NK-92 (cell line): ENCODE measurements around the gene TEKT2.

Source experiments
- DNase-seq: peaks from one replicate; lab custom pipeline; 2025; ENCODE audit not compliant: unreplicated experiment; lab: John Stamatoyannopoulos, UW

TEKT2 gene, protein sequence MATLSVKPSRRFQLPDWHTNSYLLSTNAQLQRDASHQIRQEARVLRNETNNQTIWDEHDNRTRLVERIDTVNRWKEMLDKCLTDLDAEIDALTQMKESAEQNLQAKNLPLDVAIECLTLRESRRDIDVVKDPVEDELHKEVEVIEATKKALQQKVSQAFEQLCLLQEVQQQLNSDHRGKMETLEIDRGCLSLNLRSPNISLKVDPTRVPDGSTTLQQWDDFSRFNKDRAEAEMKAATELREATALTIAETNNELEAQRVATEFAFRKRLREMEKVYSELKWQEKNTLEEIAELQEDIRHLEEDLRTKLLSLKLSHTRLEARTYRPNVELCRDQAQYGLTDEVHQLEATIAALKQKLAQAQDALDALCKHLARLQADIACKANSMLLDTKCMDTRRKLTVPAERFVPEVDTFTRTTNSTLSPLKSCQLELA

DNA sequence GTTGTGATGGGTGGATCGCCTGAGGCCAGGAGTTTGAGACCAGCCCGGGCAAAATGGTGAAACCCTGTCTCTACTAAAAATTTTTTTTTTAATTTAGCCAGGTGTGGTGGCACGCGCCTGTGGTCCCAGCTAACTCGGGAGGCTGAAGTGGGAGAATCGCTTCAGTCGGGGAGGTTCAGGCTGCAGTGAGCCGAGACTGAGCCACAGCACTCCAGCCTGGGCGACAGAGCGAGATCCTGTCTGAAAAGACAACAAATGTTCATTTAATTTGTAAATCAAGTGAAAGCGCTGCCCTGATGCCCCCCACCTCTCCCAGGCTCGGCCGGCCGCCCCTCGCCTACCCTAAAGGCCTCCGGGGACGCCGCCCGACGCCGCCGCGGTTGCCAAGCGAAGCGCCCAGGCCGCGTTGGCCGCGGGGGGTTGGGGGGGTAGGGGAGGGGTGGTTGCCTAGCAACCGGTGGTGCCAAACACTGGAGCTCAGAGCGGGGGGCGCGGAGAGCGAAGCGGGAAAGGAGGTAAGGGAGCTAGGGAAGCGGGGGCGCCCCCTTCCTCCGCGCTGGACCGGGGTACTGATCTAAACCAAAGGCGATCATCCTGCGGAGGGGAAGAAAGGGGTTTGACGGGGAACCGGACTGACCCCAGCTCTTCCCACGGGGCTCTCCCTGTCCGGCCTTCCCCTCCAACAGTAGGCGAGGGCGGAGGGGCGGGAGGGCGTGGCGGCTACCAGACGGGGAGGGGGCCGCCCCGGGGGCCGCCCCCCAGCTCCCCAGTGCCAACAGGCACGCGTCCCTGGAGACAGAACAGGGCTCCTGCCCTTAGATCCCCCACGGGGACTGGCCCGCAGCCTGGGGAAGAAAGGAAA lies at the start of gene TEKT2:
Gene TEKT2, plus strand, starts transcription at position 460 of the 862 bp plus-strand sequence. CDS start 828 bp downstream, outside the sequence.
- no peak for DNase-seq

DNA sequence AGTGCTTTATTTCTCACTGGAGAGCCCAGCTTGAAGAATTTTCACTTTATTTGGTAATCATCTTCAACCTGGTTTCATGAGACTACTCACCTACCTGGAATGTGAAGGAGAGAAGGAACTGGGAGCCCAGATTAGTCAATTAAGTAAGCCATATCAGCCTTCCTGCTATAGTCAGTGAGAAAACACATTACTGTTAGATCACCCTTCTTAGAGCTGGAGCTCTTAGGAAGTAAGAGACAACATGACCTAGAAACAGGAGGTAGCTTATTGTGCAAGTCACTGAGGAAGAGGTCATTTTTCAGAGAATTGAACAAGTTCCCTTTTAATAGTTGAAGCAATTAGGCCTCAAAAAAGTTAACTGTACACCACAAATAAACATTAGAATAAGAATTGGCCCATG lies 49.2 kb upstream of the TEKT2 start:
- no peak for DNase-seq

DNA sequence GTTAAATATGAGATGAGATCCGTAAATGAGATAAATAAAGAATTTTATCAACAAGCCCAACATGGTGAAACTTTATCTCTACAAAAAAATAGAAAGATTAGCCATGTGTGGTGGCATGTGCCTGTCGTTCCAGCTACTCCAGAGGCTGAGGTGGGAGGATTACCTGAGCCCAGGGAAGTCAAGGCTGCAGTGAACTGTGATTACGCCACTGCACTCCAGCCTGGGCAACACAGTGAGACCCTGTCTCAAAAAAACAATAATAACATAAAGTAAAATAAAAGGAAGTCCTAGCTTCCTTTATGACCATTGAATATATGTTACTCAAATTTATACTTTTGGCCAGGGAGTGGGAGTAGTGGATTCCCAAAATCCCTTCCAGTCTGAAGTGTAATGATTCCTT lies 48.7 kb upstream of the TEKT2 start:
- no peak for DNase-seq

DNA sequence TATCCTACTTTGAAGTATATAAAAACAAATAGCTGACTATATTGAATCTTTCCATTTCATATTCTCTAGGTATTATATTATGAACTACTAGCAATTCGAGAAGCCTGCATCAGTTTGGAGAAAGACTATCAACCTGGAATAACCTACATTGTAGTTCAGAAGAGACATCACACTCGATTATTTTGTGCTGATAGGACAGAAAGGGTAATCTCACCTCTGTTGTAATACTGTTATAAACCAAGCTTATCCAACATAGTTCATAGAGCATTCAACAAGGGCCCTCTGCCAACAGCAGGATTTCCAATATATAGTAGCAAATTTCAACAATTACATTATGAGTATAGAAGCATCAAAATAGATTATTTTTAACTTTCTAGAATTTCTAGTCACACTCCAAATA lies 43.7 kb upstream of the TEKT2 start:
- no peak for DNase-seq

DNA sequence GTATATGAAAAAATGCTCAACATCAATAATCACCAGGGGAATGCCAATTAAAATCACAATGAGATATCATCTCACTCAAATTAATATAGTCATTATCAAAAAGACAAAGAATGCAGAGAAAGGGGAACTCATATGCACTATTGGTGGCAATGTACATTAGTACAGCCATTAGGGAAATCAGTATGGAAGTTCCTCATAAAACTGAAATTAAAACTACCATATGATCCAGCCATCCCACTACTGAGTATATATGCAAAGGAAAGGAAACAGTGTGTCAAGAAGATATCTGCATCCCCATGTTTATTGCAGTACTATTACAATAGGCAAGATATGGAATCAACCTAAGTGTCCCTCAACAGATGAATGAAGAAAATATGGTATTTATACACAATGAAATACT lies 32.1 kb upstream of the TEKT2 start:
- DNase-seq = no peak

DNA sequence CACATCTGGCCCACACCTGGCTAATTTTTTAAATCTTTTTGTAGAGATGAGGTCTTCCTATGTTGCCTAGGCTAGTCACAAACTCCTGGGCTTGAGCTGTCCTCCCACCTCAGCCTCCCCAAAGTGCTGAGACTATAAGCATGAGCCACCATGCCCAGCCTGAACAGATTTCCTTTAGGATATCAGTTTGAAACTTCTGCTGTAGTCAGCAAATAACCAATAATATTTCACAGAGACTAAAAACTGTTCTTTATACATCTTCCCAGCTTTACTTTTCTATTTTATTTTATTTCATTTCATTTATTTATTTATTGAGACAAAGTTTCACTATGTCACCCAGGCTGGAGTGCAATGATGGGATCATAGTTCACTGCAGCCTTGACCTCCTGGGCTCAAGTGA lies 29.9 kb upstream of the TEKT2 start:
- DNase-seq = no peak

DNA sequence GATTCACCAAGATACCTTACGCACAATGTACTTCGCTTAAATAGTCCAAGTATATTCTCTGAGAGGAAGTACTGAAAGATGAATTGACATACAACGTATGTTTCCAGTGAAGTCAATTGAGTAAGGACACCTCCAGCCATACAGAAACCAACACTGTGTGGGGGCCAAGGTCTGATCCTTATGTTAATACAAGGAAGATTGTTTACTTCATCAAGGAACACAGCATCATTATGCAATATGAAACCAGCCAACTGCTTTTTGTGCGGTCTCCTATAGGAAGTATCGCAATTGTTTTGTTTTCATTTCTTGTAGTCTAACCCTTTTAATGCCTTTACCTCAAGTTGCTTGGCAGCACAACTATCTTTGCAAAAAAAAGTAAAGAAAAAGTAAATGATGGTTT lies 28.2 kb upstream of the TEKT2 start:
- DNase-seq = no peak

DNA sequence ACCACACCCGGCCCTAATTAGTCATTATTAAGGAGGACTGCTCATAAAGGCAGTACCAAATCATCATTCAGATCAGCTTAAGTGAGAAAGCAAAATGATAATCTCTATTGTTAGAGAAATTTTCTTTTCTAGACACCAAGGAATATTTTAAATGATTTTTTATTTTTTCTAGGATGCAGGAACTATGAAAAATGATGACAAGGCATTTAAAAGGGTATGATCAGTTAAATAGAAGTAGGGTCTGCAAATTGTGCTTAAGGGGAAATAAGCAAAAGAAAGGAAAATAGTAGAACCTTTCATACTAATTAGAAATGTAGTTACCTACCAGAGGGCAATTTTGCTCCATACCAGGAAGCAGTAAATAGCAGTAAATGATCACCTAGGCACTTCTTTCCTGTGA lies 21.6 kb upstream of the TEKT2 start:
- no peak for DNase-seq

DNA sequence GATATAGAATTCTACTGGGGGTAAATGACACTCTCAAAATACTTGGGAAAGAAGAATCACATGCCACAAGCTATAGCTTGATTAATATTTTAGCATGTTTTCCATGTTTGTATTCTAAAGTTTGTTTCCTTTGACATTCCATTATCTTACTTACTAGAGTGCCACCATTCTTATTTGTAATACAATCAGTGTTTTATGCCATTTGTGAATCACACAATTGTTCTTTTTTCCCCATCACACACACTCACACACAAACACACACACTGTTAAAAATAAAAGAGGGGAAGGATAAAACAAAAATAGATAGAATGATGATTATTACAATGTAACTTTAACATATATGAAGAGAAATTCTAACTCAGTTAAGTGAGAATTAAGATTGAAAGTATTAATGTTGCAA lies 16.0 kb upstream of the TEKT2 start:
- no peak for DNase-seq

DNA sequence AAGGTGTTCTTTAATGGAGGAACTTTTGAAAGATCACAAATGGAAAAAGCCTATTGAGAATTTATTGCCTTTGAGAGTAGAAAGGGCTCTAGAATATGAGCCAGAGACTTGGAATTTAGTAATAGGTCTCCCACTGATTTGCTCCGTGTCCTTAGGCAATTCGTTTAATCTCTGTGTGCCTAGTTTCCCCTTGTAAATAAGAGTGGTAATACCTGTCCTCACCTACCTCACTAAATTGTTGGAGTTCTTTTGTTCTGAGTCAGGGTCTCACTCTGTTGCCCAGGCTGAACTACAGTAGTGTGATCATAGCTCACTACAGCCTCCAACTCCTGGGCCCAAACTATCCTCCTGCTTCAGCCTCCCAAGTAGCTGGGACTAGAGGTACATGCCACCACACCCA lies 15.0 kb upstream of the TEKT2 start:
- no peak for DNase-seq

DNA sequence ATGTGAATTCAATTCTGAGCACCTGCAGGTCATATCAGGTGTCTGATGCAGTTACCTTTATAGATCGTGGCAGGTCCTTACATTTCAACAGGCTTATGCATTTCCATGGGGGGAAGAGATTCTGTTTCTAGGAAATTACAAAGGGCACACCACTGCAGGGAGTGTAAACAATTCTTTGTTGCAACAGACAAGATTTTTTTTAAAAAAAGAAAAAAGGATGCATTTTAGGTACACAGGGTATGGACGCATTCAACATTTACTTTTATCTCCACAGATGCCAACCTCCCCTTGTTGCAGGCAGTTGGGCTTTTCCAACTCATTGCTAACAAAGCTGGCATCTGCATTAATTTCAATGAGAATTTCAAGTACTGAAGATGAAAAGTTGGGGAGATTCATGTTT lies 13.5 kb upstream of the TEKT2 start:
- no peak for DNase-seq

DNA sequence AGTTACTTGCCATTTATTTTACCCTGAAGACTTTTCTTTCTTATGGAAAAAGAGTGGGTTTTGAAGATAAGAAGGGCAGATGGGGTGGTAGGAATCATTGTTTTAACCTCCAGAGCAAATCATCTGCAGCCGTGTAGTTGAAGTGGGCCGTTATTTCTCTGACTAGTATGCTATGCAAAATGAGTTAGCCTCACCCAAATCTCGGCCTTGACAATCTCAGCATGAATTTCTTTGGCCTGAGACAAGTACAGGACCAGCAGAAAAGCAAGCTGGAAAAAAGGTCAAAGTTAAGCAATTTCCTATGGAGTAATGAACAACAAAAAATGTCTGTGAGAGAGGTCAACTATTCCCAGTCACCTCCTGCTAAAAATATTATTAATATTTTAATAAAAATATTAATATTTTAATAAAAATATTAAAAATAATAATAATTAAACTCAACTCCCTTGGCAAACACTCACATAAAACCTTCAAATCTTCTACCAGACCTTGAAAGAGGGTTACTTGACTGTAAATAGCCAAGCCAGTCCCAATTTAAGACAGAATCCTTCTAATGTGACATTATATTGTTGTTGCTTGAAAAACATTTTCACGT lies 6.8 kb upstream of the TEKT2 start:
- DNase-seq = no peak

DNA sequence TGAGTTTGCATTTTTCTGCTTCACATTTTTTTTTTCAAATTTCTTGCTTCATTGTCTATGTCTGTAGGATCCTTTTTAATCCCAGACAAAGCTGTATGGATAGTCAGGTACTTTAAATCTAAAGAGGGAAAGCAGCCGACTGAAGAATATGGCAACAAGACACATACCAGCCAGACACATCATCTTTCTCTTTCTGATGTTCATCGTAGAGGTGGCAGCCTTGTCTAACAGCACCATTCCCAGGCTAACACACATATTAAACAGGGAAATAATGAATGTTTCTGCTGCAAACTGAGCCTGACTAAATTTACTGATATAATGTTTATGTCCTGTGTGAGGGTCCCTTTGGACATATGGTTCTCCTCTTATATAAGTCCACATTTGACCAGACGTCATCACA lies 3.7 kb upstream of the TEKT2 start:
- DNase-seq = no peak

DNA sequence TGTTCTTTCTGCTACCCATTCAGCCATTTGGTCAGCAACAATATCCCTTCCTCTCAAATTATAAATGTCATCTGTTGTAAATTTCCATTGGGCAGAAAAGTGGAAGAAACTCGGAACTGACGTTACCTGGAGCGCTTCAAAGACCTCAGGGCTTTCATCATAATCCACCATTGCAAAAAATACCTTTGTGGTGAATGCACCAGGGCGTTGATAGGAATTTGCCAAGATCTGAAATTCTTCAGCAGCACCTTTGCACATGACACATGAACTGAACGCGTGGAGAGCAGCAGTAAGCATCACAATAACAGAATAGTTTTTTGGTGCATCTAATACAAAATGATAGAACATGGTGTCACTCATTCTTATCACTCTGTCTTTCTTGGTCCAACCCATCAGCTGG lies 3.1 kb upstream of the TEKT2 start:
- DNase-seq = no peak

DNA sequence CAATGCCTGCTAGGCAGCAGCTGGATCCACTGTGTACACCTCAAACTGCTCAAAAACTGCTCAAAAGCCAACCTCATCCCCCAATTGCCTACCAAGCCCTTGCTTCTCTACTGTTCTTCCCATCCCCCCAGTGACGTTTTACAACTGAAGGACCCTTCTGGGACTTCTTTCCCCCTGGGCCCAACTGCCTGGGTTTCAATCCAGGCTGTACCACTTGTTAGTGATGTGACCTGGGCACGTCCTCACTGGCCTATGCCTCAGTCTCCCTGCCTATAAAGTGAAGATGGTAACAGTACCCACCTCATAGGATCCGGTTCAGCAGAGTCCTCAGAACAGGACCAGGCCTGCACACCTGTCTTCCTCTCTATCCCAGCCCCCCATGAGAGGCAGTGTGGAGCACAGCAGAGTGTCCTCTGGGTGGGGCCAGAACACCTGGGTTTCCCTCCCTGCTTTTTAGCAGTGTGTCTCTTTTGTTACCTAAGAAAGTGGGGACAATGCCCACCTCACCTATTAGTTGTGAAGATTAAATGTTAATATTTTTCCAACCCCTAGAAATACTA lies 1.9 kb upstream of the TEKT2 start:
- DNase-seq = no peak

DNA sequence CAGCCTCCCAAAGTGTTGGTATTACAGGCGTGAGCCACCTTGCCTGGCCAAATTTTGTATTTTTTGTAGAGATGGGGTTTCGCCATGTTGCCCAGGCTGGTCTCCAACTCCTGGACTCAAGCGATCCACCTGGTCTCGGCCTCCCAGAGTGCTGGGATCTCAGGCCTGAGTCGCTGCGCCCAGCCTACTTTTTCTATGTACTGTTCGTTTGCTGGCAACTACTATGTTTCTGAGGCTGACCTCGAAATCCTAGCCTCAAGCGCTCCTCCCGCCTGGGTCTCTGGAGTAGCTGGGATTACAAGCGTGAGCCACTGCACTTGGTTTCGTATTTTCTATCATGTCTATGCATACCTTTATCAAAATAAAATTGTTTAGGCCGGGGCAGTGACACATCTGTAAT lies 675 bp upstream of the TEKT2 start:
- no peak for DNase-seq

DNA sequence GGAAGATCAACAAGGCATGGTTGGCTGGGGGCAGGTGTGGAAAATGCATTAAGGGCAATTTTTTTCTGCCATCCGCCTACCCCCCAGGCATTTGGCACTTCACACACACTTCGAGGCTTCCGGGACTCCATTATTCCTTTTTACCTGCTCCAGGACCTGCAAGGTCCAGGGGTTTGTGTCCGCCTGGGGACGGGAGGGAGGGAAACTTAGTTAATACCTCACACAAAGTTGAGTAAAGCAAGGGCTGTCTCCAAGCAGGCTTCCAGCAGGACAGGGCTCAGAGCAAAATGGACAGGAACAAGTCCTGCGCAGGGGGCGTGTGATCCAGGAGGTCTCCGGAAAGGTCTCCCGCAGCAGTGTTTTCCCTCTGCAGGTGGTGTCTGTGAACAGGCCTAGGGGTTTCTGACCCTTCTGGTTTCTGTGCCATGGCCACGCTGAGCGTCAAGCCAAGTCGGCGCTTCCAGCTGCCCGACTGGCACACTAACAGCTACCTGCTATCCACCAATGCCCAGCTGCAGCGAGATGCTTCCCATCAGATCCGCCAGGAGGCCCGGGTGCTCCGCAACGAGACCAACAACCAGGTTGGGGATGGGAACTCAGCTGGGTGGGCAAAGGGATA lies 712 bp downstream of the TEKT2 start:
- no peak for DNase-seq

DNA sequence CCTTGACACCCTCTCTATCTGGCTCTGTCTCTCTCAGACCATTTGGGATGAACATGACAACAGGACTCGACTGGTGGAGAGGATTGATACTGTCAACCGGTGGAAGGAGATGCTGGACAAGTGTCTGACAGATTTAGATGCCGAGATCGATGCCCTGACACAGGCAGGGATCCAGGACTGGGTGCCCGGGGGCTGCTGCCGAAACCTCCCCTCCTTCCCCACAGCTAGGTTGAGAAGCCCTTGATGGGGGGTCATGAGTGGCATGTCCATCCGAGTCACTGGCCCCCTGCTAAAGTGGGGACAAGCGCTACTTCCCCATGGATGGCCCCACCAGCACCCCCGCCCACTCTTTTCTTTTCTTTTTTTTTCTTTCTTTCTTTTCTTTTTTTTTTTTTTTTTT lies 1.2 kb downstream of the TEKT2 start:
- no peak for DNase-seq

DNA sequence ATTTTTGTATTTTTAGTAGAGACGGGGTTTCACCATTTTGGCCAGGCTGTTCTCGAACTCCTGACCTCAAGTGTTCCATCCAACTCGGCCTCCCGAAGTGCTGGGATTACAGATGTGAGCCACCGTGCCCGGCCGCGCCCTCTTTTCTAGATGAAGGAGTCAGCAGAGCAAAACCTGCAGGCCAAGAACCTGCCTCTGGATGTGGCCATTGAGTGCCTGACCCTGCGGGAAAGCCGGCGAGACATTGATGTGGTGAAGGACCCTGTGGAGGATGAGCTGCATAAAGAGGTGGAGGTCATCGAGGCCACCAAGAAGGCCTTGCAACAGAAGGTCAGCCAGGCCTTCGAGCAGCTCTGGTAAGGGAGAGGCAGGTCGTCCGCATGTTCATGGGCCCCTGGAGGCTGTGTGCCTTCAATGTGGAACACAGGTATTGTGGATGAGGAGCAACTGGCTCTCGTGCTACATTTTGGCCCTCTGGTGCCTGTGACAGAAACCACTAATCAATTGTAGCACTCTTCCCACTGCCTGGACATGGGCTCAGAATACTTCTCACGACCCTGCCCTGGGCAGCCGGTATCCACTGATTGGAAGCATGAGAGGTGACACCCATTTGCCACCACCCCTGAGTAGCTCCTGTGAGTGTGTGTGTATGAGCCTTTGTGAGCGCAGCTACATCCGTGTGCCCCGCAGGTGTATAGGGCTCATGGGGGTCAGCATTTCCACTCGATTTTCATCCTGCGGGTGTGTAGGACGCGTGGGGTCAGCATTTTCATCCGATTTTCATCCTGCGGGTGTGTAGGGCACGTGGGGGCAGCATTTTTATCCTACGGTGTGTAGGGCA lies 2.0 kb downstream of the TEKT2 start:
- no peak for DNase-seq

DNA sequence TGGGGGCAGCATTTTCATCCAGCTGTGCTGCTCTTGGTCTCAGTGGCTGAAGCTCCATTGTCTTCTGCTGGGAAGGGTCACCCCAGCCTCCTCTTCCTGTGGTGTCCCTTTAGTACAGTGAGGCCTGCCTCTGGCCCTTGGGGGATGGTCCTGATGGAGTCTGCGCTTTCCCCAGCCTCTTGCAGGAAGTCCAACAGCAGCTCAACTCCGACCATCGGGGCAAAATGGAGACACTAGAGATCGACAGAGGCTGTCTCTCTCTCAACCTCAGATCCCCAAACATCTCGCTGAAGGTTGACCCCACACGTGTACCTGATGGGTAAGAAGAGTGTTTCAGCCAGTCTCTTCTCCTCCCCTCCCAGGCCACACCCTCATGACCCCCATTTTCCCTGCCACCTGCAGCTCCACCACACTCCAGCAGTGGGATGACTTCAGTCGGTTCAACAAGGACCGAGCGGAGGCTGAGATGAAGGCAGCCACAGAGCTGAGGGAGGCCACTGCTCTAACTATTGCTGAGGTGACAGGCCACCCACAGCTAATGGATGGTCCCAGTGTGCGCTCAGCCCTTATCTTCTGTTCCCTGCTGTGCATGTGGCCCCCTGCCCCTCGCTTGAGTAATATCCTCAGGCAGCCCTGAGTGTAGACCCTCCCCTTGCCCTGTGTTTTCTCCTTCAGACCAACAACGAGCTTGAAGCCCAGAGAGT lies 2.8 kb downstream of the TEKT2 start:
- DNase-seq = no peak
